ENCODE data around the gene CRIP3. TPM values are rescaled to one million over a fixed set of nuclear protein-coding genes. Genes with fewer than 3 reads are reported as not detected.

The CRIP3 gene
- total RNA-seq, 1 experiment from 2014 or later = 44.7 TPM

DNA sequence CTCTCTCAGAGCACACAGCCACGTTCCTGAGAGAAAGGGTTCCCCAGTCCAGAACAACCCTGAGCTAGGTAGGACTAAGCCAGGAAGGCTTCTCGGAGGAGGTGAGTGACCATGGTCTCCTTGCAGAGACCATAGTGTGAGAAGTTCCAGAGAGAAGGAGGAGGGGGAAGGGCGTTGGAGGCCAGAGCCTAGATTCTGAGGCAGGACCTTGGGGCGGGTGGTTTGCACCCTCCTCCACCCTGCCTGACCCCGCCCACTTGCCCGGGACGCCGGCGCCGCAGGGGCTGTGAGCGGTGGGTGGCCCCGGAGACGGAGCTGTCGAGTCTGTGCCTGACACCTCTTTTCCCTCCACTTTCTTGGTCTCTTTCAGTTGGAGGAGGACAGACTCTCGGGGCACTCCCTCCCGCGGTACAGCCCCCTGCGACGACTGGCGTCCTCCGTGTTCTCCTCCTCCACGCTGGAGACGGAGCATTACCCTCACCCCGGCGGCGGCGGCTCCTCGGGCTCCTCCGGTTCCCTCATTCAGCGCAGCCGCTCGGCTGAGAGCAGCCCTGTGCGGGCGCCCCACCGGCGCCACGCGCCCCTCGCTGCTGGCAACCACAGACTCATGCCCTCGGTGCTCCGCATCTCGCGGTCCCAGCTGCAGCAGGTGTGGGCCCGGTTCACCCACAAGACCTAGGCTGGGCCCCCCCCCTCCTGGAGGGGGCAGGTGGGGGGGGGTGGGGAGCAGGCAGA, 39.2 kb downstream of the CRIP3 start:
- H3K27ac Mint-ChIP-seq = no peak overlapping the region

DNA sequence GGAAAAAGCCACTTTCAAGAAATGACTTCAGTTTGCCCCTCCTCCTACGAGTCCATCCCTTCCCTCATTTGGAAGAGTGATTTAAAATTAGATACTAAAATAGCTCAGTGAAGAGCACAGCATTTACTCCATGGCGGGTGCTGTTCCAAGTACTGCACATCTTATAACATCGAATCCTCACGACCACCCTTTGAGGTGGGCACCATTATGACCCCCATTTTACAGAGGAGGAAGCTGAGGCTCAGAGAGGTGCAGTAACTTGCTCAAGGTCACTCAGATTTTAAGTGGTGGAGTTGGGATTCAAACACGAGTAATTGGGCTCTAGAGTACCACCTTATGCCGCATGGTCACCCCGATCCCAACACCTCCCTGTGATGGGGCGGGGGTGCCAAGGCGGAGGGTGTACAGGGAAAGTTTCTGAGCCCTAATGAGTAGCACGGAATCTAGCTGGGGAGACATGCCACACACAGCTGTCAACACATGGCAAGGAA, 39.8 kb downstream of the CRIP3 start:
- TF ChIP-seq, protein P1, sequence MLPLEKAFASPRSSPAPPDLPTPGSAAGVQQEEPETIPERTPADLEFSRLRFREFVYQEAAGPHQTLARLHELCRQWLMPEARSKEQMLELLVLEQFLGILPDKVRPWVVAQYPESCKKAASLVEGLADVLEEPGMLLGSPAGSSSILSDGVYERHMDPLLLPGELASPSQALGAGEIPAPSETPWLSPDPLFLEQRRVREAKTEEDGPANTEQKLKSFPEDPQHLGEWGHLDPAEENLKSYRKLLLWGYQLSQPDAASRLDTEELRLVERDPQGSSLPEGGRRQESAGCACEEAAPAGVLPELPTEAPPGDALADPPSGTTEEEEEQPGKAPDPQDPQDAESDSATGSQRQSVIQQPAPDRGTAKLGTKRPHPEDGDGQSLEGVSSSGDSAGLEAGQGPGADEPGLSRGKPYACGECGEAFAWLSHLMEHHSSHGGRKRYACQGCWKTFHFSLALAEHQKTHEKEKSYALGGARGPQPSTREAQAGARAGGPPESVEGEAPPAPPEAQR (CRISPR knock-in tag; IDR thresholded peaks at IDR 0.05) = no peak
- no peak for TF ChIP-seq FOXK1 (CRISPR knock-in tag; IDR thresholded peaks at IDR 0.05)
- TF ChIP-seq, protein P2, sequence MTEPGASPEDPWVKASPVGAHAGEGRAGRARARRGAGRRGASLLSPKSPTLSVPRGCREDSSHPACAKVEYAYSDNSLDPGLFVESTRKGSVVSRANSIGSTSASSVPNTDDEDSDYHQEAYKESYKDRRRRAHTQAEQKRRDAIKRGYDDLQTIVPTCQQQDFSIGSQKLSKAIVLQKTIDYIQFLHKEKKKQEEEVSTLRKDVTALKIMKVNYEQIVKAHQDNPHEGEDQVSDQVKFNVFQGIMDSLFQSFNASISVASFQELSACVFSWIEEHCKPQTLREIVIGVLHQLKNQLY (CRISPR knock-in tag; IDR thresholded peaks at IDR 0.05) = 0 out of 2 replicates have a peak, but pooled peaks have one; percentile 41
- Mint-ChIP-seq H3K27me3 (ENCODE audit: low read depth) (peaks cover 61% of the 10 kb centered on the region), H3K4me1 (peaks cover 34% of the 10 kb centered on the region), H3K9me3 (no peaks in the 10 kb centered on the region), H3K27ac (no peak overlapping the region), H3K36me3 (no peaks in the 10 kb centered on the region), H3K4me3 (peak overlapping the region; percentile 59)
- ChIA-PET CTCF (interaction anchor here (0.9 to 2.6 kb wide), 10 partner anchors 10 to 227 kb away, joined by 3 to 12 read pairs (median 5); partner anchors contain the start of genes CRIP3 and DNPH1), POLR2A (no interaction called here)
- DNase-seq (ENCODE audit: low spot score) (no peak), ATAC-seq (no peak)

More for the DNA sequence above, 39.2 kb downstream of the CRIP3 start:
- Mint-ChIP-seq H3K27me3 (ENCODE audit: low read depth) (peaks cover 67% of the 10 kb centered on the region), H3K4me3 (peak overlapping the region; percentile 59), H3K36me3 (no peaks in the 10 kb centered on the region), H3K9me3 (no peaks in the 10 kb centered on the region), H3K4me1 (peaks cover 38% of the 10 kb centered on the region)
- CTCF ChIA-PET = interaction anchor here (0.9 to 2.6 kb wide), 6 partner anchors 11 to 227 kb away, joined by 3 to 12 read pairs (median 8); partner anchors contain the start of genes CRIP3 and DNPH1
- TF ChIP-seq ZNF317 (CRISPR knock-in tag; IDR thresholded peaks at IDR 0.05; ENCODE audit: borderline replicate concordance, low read depth) (no peak), GRHL2 (CRISPR knock-in tag; IDR thresholded peaks at IDR 0.05; ENCODE audit: insufficient replicate concordance, severe bottlenecking) (no peak), HMGA2 (CRISPR knock-in tag; IDR thresholded peaks at IDR 0.05) (no peak), ZNF423 (CRISPR knock-in tag; IDR thresholded peaks at IDR 0.05) (peak; percentile 33; the same call in 1 of the 2 replicates), ZNF121 (CRISPR knock-in tag; IDR thresholded peaks at IDR 0.05) (no peak), ZNF671 (CRISPR knock-in tag; IDR thresholded peaks at IDR 0.05) (no peak)
- TF ChIP-seq, protein P3, sequence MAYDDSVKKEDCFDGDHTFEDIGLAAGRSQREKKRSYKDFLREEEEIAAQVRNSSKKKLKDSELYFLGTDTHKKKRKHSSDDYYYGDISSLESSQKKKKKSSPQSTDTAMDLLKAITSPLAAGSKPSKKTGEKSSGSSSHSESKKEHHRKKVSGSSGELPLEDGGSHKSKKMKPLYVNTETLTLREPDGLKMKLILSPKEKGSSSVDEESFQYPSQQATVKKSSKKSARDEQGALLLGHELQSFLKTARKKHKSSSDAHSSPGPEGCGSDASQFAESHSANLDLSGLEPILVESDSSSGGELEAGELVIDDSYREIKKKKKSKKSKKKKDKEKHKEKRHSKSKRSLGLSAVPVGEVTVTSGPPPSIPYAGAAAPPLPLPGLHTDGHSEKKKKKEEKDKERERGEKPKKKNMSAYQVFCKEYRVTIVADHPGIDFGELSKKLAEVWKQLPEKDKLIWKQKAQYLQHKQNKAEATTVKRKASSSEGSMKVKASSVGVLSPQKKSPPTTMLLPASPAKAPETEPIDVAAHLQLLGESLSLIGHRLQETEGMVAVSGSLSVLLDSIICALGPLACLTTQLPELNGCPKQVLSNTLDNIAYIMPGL (CRISPR knock-in tag; IDR thresholded peaks at IDR 0.05) = no peak
- TF ChIP-seq, protein P4, sequence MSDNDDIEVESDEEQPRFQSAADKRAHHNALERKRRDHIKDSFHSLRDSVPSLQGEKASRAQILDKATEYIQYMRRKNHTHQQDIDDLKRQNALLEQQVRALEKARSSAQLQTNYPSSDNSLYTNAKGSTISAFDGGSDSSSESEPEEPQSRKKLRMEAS (CRISPR knock-in tag; IDR thresholded peaks at IDR 0.05) = peak; percentile 48; the same call in 1 of the 2 replicates
- TF ChIP-seq, protein P5, sequence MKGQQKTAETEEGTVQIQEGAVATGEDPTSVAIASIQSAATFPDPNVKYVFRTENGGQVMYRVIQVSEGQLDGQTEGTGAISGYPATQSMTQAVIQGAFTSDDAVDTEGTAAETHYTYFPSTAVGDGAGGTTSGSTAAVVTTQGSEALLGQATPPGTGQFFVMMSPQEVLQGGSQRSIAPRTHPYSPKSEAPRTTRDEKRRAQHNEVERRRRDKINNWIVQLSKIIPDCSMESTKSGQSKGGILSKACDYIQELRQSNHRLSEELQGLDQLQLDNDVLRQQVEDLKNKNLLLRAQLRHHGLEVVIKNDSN (CRISPR knock-in tag; IDR thresholded peaks at IDR 0.05) = no peak
- TF ChIP-seq, protein P1 (CRISPR knock-in tag; IDR thresholded peaks at IDR 0.05) = no peak
- TF ChIP-seq, protein P6, sequence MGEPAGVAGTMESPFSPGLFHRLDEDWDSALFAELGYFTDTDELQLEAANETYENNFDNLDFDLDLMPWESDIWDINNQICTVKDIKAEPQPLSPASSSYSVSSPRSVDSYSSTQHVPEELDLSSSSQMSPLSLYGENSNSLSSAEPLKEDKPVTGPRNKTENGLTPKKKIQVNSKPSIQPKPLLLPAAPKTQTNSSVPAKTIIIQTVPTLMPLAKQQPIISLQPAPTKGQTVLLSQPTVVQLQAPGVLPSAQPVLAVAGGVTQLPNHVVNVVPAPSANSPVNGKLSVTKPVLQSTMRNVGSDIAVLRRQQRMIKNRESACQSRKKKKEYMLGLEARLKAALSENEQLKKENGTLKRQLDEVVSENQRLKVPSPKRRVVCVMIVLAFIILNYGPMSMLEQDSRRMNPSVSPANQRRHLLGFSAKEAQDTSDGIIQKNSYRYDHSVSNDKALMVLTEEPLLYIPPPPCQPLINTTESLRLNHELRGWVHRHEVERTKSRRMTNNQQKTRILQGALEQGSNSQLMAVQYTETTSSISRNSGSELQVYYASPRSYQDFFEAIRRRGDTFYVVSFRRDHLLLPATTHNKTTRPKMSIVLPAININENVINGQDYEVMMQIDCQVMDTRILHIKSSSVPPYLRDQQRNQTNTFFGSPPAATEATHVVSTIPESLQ (CRISPR knock-in tag; IDR thresholded peaks at IDR 0.05) = no peak
- ATAC-seq (peak; percentile 43), DNase-seq (ENCODE audit: low spot score) (peak; percentile 50)
- POLR2A ChIA-PET = interaction anchor here (0.8 kb wide), 1 partner anchor 62 kb away, joined by 3 read pairs; no protein-coding TSS in a partner anchor

All from WTC11 (cell line).